Ovary (tissue), 9 donors: ENCODE results near the gene HS3ST4. TPM values are rescaled to one million over a fixed set of nuclear protein-coding genes. Genes with fewer than 3 reads are reported as not detected.

Source experiments
- DNase-seq, 5 donors: peaks; one replicate each; pipeline ENCODE4 v3.0.0-alpha.2; 2019 to 2020
- H3K27ac ChIP-seq, 2 donors: fragments of 200-600 bp; one replicate each; pipeline versions ENCODE4 v1.5.1 to v1.8.0; 2019 to 2022
- H3K27me3 ChIP-seq: fragments of 200-600 bp; one replicate; pipeline ENCODE4 v1.8.0; 2022
- H3K36me3 ChIP-seq: fragments of 200-600 bp; sonication (generic); one replicate; pipeline ENCODE4 v1.5.1; 2019
- H3K4me1 ChIP-seq: one replicate; pipeline ENCODE4 v1.8.1; 2013; ENCODE audit warnings: mild to moderate bottlenecking, moderate library complexity; ENCODE audit not compliant: insufficient read depth
- H3K4me3 ChIP-seq: fragments of 200-600 bp; sonication (generic); one replicate; pipeline ENCODE4 v1.5.1; 2017
- H3K9me3 ChIP-seq, 2 donors: fragments of 200-600 bp in 1 of 2; sonication (generic) in 1 of 2; one replicate each; pipeline versions ENCODE4 v1.5.1 to v1.8.1; 2013 to 2019; ENCODE audit warnings: mild to moderate bottlenecking in 1 of 2, moderate library complexity in 1 of 2
- CTCF ChIP-seq, 3 donors: fragments of 450-650 bp in 2 of 3; fragments of 200-600 bp in 1 of 3; IDR thresholded peaks; one replicate each; pipeline versions ENCODE4 v1.5.1 to v1.8.0; 2016 to 2022; ENCODE audit warnings: antibody characterized with exemption in 3 of 3, mild to moderate bottlenecking in 1 of 3
- EP300 ChIP-seq: sonication (generic); formaldehyde crosslinking; IDR thresholded peaks from one replicate; pipeline ENCODE4 v1.6.1; 2017; ENCODE audit warnings: antibody characterized with exemption
- POLR2A ChIP-seq: fragments of 450-650 bp; IDR thresholded peaks from one replicate; pipeline ENCODE4 v1.6.1; 2017; ENCODE audit warnings: antibody characterized with exemption, mild to moderate bottlenecking, moderate library complexity
- WGBS, 3 donors: extraction: QIAGEN DNeasy Blood & Tissue Kit in 1 of 3; methylation state at CpG; one replicate each; pipeline versions ENCODE4 v1.1.5 to v1.1.7; 2013 to 2017; 5-methylcytosine and 5-hydroxymethylcytosine counted together
- intact Hi-C, 4 donors: fragments of 100-400 bp; cut with DNase I; formaldehyde crosslinking; loops; one replicate each; pipeline versions ENCODE4 v1.11.0 to v1.15.1; 2022 to 2023
- polyA plus RNA-seq, 2 donors: library from polyadenylated mRNA; stranded (reverse); fragments of 200-250 nt in 1 of 2; fragments of 350-450 nt in 1 of 2; fragmentation: Illumina TruSeq in 1 of 2; extraction: RNeasy Lipid Tissue Mini Kit (QIAGEN cat#74804) in 1 of 2; gene quantifications; one replicate each; pipeline ENCODE4 v1.2.3, GENCODE V29; 2013 to 2014
- total RNA-seq, 7 donors: library from RNA; depleted of rRNA in 2 of 7; stranded (reverse); fragments of >200 nt in 2 of 7; fragmentation: NEBNext Ultra II Directional in 3 of 7; extraction: Animal tissue kit (Norgen Biotek cat#: 25700) in 3 of 7; gene quantifications; one replicate each; pipeline versions ENCODE4 v1.1.0 to v1.2.4, GENCODE V29; 2016 to 2023
- donor health status: DM: no; HTN: no; CAD: no; lungs with moderate emphysema.
- donor health status: DM: no; HTN: no; CAD: no.
- donor health status: Bipolar disorder and iron deficiency.
- donor health status: DM: yes; HTN: yes; CAD: no.
- donor health status: DM: no; HTN: no; CAD: no.
- donor health status: DM: yes; HTN: yes; CAD: no.

HS3ST4 gene
- total and polyA plus RNA-seq, 9 donors, result 0.10 to 0.34 TPM; not detected in 7

- intact Hi-C loops, result no loop called here
Measured at GRCh38 chr16:25707553-25707952, 15.8 kb downstream of the HS3ST4 start.

GRCh38 chr16:25707982-25708583, 16.3 kb downstream of the HS3ST4 start:
- Histone ChIP-seq H3K4me3 (no peak overlapping the region), H3K4me1 (no peaks in the 10 kb centered on the region), H3K36me3 (no peaks in the 10 kb centered on the region), H3K27me3 (no peaks in the 10 kb centered on the region), H3K9me3 (no peaks in the 10 kb centered on the region), H3K27ac (no peak overlapping the region)
- DNase-seq, result no peak
- no peak for TF ChIP-seq CTCF (IDR thresholded peaks at IDR 0.05)
- TF ChIP-seq POLR2A, result no peak
- TF ChIP-seq EP300, result no peak
- intact Hi-C loops, result no loop called here
- WGBS, 3 donors, result 35 to 44% (median 43%) methylated on average over 3 of the region's 3 CpGs

More at GRCh38 chr16:25707553-25707952, 15.8 kb downstream of the HS3ST4 start:
- H3K36me3 ChIP-seq, result no peaks in the 10 kb centered on the region
- H3K27me3 ChIP-seq, result no peaks in the 10 kb centered on the region
- 67 to 80% (median 70%) methylated on average over 1 of the region's 1 CpG for WGBS, 3 donors
- no peaks in the 10 kb centered on the region for H3K9me3 ChIP-seq
- no peak overlapping the region for H3K4me3 ChIP-seq
- no peaks in the 10 kb centered on the region for H3K4me1 ChIP-seq
- no peak for DNase-seq
- TF ChIP-seq EP300, result no peak
- no peak for TF ChIP-seq POLR2A
- H3K27ac ChIP-seq, result no peak overlapping the region

- no peak for TF ChIP-seq POLR2A
- TF ChIP-seq CTCF (IDR thresholded peaks at IDR 0.05), result no peak
- TF ChIP-seq EP300, result no peak
Measured at GRCh38 chr16:25709213-25709612, 17.5 kb downstream of the HS3ST4 start.

GRCh38 chr16:25713785-25714570, 22.2 kb downstream of the HS3ST4 start:
- no peaks in the 10 kb centered on the region for H3K27me3 ChIP-seq
- intact Hi-C loops, result no loop called here
- H3K27ac ChIP-seq, result no peak overlapping the region
- WGBS, 3 donors, result 70 to 82% (median 75%) methylated on average over 13 of the region's 13 CpGs
- no peak overlapping the region for H3K4me3 ChIP-seq
- H3K9me3 ChIP-seq, result no peaks in the 10 kb centered on the region
- H3K36me3 ChIP-seq, result no peaks in the 10 kb centered on the region
- DNase-seq, result no peak
- H3K4me1 ChIP-seq, result no peaks in the 10 kb centered on the region
- TF ChIP-seq POLR2A (no peak), CTCF (IDR thresholded peaks at IDR 0.05) (no peak), EP300 (no peak)

More at GRCh38 chr16:25709213-25709612, 17.5 kb downstream of the HS3ST4 start:
- no peaks in the 10 kb centered on the region for H3K4me1 ChIP-seq
- H3K27ac ChIP-seq, result no peak overlapping the region
- no peak overlapping the region for H3K4me3 ChIP-seq
- 5 to 13% (median 6%) methylated on average over 7 of the region's 7 CpGs for WGBS, 3 donors
- intact Hi-C loops, result no loop called here
- H3K27me3 ChIP-seq, result no peaks in the 10 kb centered on the region
- H3K36me3 ChIP-seq, result no peaks in the 10 kb centered on the region
- no peak for DNase-seq
- no peaks in the 10 kb centered on the region for H3K9me3 ChIP-seq

GRCh38 chr16:25716186-25716585, 24.4 kb downstream of the HS3ST4 start:
- no peaks in the 10 kb centered on the region for H3K36me3 ChIP-seq

More at GRCh38 chr16:25716186-25716585, 24.4 kb downstream of the HS3ST4 start:
- Histone ChIP-seq H3K27me3 (no peaks in the 10 kb centered on the region), H3K9me3 (no peaks in the 10 kb centered on the region), H3K4me3 (no peak overlapping the region), H3K4me1 (no peaks in the 10 kb centered on the region), H3K27ac (no peak overlapping the region)
- intact Hi-C loops, result no loop called here
- DNase-seq, result no peak
- TF ChIP-seq EP300 (no peak), CTCF (IDR thresholded peaks at IDR 0.05) (no peak), POLR2A (no peak)
- 84 to 89% (median 85%) methylated on average over 2 of the region's 2 CpGs for WGBS, 3 donors
